WI38 (cell line): ENCODE data around the gene BTNL8.
"Not testable (repeated sequence)": the region's sequence is repeated elsewhere in the genome, so short reads cannot be mapped to it uniquely, and the experiment has no call there.

Source experiments
- H3K4me3 ChIP-seq: 2 replicates; pipeline ENCODE4 v1.5.1; 2011; ENCODE audit warnings: low read depth, mild to moderate bottlenecking, control low read depth, low read length
- TF ChIP-seq, protein P1 (sequence below): IDR thresholded peaks from 2 replicates; pipeline ENCODE4 v1.5.1; 2012; ENCODE audit warnings: low read depth, mild to moderate bottlenecking, control low read depth, low read length

Gene BTNL8

DNA sequence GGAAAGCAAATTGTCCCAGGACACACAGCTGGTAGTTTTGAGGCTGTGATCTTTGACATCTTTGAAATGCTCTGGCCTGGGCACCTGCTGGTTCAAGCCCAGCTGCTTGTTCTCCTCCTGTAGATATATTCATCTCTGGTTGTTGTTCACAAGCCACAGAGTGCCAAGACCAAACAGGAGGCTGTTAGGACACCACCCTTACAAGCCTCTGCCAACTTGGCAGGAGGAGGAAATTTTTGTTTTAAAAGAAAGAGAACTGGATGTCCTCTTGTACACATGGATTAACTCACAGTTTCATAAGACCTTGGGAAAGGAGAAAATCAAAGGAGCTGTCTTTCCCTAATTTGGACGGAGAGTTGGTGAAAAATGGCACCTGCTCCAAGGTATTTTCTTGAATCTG lies 29.4 kb upstream of the BTNL8 start:
- TF ChIP-seq, protein P1, sequence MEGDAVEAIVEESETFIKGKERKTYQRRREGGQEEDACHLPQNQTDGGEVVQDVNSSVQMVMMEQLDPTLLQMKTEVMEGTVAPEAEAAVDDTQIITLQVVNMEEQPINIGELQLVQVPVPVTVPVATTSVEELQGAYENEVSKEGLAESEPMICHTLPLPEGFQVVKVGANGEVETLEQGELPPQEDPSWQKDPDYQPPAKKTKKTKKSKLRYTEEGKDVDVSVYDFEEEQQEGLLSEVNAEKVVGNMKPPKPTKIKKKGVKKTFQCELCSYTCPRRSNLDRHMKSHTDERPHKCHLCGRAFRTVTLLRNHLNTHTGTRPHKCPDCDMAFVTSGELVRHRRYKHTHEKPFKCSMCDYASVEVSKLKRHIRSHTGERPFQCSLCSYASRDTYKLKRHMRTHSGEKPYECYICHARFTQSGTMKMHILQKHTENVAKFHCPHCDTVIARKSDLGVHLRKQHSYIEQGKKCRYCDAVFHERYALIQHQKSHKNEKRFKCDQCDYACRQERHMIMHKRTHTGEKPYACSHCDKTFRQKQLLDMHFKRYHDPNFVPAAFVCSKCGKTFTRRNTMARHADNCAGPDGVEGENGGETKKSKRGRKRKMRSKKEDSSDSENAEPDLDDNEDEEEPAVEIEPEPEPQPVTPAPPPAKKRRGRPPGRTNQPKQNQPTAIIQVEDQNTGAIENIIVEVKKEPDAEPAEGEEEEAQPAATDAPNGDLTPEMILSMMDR = no peak
- H3K4me3 ChIP-seq = no peak overlapping the region

DNA sequence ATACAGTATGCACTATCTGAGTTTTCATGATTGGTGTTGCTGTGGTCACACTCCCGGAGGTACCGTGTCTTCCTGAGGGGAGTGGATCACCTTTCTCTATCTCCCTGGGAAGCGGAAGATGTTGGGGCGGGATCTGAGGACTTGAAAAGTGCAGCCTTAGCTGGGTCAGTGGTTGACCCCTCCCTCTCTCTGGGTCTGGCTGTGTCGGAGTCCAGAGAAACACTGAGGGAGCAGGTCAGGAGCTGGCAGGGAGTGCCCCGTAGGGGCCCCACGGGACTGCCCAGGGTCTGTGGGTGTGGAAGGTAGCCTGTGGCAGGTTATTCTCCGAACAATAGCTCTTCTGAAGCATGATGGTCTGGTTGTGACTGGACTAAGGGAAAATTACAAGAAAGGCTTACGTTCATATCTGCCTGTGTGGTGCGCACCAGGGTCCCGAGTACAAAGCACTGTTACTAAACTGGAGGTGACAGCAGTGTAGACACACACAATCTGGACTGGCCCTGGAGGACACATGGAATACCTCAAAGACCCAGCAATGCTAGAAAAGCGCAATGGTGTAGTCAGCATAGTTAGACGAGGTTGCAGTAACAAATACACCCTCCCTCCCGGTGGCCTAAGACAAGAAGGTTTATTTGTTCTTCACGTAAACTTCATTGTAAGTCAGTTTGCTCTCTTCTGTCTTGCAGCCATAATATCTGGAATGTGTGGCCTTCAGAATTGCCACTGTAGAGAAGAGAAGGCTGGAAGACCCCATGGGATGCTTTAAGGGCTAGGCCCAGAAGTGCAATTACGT lies 28.5 kb upstream of the BTNL8 start:
- TF ChIP-seq, protein P1 = no peak
- no peak overlapping the region for H3K4me3 ChIP-seq

GRCh38 chr5:180872419-180872818 lies 26.5 kb upstream of the BTNL8 start:
- TF ChIP-seq, protein P1 = no peak

DNA sequence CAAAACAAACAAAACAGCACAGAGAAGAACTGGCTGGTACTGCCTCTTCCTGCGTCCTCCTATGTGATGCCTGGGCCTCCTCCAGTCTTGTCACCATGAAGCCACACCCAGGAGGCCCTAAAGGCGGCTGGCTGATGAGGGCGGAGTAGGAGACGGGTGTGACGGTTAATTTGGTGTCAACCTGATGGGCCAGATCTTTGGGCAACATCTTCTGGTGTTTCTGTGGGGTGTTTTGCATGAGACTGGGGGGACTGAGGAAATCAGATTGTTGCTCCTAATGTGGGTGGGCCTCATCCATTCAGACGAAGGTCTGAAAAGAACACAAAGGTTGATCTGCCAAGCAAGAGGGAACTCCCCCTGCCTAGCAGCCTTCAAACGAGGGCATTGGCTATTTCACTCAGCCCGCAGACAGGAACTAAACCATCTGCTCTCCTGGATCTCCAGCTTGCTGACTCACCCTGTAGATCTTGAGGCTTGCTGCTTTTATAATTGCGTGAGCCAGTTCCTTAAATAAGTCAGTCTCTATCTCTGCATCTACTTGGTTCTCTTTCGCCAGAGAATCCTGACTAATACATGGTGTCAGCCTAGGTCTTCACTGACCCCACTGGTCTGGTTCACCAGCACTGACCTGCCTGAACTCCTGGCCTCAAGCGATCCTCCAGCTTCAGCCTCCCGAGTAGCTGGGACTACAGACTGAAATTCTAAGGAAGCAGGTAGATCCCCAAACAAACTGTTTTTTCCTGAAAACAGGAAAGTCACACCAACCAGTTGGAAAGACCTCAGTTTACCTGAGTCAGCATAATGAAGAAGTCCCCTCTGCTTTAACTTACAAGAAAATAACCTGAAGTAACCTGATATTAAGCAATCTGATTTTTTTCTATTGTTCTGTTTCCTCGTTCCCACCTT lies 25.1 kb upstream of the BTNL8 start:
- TF ChIP-seq, protein P1 = no peak
- H3K4me3 ChIP-seq = no peak overlapping the region

More at GRCh38 chr5:180872419-180872818, 26.5 kb upstream of the BTNL8 start:
- H3K4me3 ChIP-seq = no peak overlapping the region

DNA sequence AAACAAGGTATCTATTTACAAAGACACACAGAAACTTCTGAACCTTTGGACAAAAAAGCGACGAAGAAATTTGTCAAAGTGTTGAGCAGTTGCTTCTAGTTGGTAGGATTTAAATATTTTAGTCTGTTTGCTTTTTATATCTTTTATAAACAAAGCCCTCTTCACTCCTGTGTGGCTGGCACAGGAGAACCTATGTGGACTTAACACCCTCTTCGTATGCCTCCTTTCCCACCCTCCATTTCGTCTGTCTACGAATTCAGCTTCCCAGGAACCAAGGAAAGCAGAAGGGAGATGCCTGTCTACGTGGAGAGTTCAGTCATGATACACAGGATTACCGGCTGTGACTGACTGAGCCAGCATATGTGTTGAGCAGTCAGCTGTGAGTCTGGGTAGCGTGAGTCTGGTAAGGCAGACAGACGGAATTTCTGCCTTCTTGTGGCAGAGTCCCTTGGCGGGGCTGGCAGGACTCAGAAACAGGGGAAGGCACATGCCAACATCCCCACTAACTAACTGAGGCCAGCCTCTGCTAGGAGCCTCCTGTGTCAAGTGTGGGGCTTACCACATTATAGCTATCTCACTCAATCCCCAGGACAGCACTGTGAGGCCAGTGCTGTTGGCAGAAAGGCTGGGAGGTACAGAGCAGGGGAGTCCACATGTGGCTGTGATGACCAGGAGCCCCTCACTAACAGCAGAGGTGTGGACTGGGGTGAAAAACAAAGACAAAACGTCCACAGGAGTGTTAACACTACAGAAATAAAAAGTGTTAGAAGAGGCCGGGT lies 24.0 kb upstream of the BTNL8 start:
- H3K4me3 ChIP-seq = no peak overlapping the region
- TF ChIP-seq, protein P1 = no peak

GRCh38 chr5:180875860-180876426 lies 23.0 kb upstream of the BTNL8 start:
- no peak overlapping the region for H3K4me3 ChIP-seq
- TF ChIP-seq, protein P1 = no peak

- not testable (repeated sequence) for H3K4me3 ChIP-seq
These were observed 13.0 kb upstream of the BTNL8 start for GRCh38 chr5:180885845-180886529.
